GM10248 (cell line): ENCODE data around the gene GBP7.

Source experiments
- CTCF ChIA-PET: fragments of 300-600 bp; sonication (Branson Sonifier 250); formaldehyde crosslinking; extraction: SDS; loops from one replicate; lab custom pipeline; 2021; ENCODE audit warnings: antibody characterized with exemption; lab: Yijun Ruan, JAX
- POLR2A ChIA-PET: fragments of 350-650 bp; sonication (Branson Sonifier 250); formaldehyde crosslinking; extraction: SDS; loops from one replicate; lab custom pipeline; 2020; ENCODE audit warnings: antibody characterized with exemption; lab: Yijun Ruan, JAX
- DNase-seq: peaks from one replicate; pipeline ENCODE4 v3.0.0; 2012; ENCODE audit errors: extremely low spot score
- TF ChIP-seq, protein P1 (sequence below): IDR thresholded peaks from 2 replicates; pipeline ENCODE4 v1.5.1; 2012; ENCODE audit warnings: mild to moderate bottlenecking, low read depth; ENCODE audit errors: extremely low read depth, missing control alignments, control extremely low read depth

The GBP7 gene

DNA sequence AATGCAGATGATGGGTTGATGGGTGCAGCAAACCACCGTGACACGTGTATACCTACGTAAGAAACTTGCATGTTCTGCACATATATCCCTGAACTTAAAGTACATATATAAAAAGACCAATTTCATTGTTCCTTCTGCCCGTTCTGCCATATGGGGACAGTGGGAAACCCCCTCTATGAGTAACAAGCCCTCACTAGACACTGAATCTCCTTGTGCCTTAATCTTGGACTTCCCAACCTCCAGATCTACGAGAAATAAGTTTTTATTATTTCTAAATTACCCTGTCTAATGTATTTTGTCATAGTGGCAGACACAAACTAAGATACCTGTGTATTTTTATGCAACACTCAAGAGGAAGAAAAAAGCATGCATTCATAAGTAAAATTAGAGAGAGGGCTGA, 10.0 kb downstream of the GBP7 start:
- TF ChIP-seq, protein P1, sequence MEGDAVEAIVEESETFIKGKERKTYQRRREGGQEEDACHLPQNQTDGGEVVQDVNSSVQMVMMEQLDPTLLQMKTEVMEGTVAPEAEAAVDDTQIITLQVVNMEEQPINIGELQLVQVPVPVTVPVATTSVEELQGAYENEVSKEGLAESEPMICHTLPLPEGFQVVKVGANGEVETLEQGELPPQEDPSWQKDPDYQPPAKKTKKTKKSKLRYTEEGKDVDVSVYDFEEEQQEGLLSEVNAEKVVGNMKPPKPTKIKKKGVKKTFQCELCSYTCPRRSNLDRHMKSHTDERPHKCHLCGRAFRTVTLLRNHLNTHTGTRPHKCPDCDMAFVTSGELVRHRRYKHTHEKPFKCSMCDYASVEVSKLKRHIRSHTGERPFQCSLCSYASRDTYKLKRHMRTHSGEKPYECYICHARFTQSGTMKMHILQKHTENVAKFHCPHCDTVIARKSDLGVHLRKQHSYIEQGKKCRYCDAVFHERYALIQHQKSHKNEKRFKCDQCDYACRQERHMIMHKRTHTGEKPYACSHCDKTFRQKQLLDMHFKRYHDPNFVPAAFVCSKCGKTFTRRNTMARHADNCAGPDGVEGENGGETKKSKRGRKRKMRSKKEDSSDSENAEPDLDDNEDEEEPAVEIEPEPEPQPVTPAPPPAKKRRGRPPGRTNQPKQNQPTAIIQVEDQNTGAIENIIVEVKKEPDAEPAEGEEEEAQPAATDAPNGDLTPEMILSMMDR: no peak
- ChIA-PET CTCF (no interaction called here), POLR2A (no interaction called here)
- DNase-seq: no peak

DNA sequence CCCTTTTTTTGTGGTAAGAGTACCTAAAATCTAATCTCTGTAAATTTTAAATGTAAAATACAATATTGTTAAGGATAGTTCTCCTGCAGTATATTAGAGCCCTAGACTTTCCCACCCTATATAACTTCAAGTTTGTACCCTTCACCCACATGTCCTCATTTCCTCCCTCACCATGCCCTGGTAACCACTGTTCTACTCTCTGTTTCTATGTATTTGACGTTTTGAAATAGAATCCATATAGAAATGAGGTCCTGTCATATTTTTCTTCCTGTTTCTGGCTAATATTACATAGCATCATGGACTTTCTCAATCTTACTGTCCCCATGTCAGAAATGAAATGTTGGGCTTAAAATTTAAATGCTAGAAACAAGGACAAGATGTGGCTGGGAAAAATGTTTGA, 24.8 kb downstream of the GBP7 start:
- TF ChIP-seq, protein P1: no peak
- ChIA-PET CTCF (no interaction called here), POLR2A (no interaction called here)
- DNase-seq: no peak

DNA sequence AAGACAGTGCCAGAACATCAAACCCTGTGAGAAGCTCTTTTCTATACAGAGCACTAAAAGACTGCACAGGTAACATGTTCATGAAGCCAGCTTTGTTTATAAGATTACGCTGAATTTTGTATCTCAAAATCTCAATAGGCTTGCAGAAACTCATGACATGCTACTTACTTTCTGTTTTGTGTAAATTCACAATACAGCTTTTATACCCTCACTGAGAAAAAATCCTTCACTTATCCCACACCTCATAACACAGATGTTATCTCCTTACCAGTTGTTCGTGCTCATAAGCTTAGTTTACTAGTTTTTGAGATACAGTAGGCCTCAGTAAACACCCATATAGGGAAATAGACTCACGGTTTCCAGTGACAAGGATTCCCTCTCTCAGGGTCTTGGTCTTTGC, 25.8 kb downstream of the GBP7 start:
- TF ChIP-seq, protein P1: no peak
- CTCF ChIA-PET: interaction anchor here (2.2 kb wide), 1 partner anchor 33 kb away, joined by 6 read pairs; no protein-coding TSS in a partner anchor
- POLR2A ChIA-PET: no interaction called here
- DNase-seq: no peak

DNA sequence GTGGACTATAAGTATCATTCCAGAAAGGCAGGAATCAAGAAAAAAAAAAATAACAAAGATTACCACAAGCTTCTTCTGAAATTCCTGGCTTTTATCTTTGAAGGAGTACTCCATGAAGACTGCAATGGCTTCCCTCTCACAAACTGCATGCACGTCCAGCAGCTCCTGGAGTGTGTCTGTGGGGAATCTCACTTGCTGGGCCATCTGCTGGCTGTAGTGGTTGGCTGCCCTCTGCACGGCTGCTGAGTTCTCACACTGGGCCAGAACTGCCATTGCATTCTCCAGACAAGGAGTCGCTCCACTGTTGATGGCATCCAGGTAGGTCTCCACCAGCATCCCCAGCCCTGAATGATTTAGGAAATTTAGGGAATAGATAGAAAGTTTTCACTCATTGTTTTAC, 26.6 kb downstream of the GBP7 start:
- POLR2A ChIA-PET: no interaction called here
- DNase-seq: no peak
- TF ChIP-seq, protein P1: no peak
- CTCF ChIA-PET: interaction anchor here (1.5 to 2.2 kb wide), 3 partner anchors 12 to 32 kb away, joined by 3 to 8 read pairs (median 6); no protein-coding TSS in a partner anchor

DNA sequence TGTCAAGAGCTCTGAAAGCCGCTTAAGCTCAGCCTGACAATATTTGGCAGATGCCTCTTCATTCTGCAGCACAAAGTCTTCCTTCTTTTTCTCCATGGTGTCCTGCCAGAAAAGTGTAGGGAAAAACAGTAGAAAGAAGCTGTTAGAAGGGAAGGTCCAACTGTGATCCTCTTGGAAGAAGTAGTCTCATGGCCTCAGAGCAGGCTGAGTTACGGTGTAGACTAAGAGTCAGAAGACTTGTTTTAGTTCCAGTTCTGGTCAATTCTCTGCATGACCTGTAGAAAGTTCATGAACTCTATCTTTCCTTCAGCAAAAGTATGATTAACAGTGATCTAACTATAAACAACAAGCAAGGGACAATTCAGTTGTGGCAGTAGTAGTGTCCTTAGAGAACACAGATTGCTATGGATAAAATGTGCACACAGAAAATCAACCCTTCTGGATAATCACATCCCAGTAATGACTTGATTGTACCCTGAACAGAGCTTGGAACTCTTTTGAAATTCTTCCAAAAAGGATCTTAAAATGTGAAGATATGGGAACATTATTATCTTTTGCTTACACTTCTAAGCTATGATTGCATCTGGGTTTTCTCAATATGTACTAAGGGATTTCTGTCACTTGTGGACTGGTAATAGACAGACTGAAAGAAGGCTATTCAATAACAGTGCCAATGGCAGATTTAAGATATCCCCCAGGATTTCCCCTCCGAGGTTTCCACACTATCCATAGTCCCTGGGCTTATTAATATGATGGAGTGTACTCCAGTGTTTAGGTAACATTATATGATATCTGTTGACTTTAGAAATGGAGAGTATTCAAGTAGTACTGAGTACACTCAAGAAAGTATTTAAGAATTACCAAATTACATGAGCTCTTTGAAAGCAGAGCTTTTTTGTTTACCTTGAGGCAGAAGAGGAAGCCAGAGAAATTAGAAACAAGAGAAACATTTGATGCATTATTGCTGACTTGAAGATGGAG, 27.8 kb downstream of the GBP7 start:
- no peak for DNase-seq
- CTCF ChIA-PET: interaction anchor here (0.9 to 2.2 kb wide), 5 partner anchors 10 to 144 kb away, joined by 3 to 8 read pairs (median 3); no protein-coding TSS in a partner anchor
- TF ChIP-seq, protein P1: no peak
- POLR2A ChIA-PET: no interaction called here

DNA sequence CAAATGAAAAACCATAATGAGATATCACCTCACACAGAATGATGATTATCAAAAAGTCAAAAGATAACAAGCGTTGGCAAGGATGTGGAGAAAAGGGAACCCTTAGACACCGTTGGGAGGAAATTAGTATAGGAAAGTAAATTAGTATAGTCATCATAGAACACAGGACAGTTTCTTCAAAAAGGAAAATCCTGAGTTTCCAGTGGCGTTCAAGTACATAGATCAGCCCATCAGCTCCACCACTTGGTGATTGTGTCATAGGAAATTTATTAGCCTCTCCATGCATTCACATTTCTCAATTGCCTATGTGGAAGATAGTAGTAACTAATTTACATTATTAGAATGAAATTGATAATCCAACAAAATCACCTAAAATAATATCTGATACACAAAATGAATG, 29.1 kb downstream of the GBP7 start:
- TF ChIP-seq, protein P1: no peak
- DNase-seq: no peak
- CTCF ChIA-PET: no interaction called here
- POLR2A ChIA-PET: no interaction called here
